OCI-LY3 (cell line): ENCODE data around the gene MSS51.

Experiments used
- H2AFZ ChIP-seq: fragments of 200-600, 300-600 bp; shearing (Covaris generic); 2 replicates; pipeline ENCODE4 v1.6.0; 2014; ENCODE audit warnings: antibody characterized with exemption, low read depth, low read length
- H3K27ac ChIP-seq: fragments of 200-600, 300-600 bp; sonication (generic); 2 replicates; pipeline ENCODE4 v1.5.1; 2014; ENCODE audit warnings: mild to moderate bottlenecking, low read length, moderate library complexity, mixed read lengths
- H3K27me3 ChIP-seq: fragments of 200-600, 300-600 bp; sonication (generic); 2 replicates; pipeline ENCODE4 v1.6.1; 2014; ENCODE audit warnings: low read depth, low read length, mixed read lengths
- H3K36me3 ChIP-seq: fragments of 200-600, 300-600 bp; sonication (generic); replicated peaks from 2 replicates; pipeline ENCODE3; 2014; ENCODE audit warnings: low read depth, low read length, mixed read lengths
- H3K4me1 ChIP-seq: fragments of 300-600, 200-600 bp; sonication (generic); 2 replicates; pipeline ENCODE4 v1.6.1; 2014; ENCODE audit warnings: low read length, mixed read lengths
- H3K4me2 ChIP-seq: fragments of 200-600, 300-600 bp; sonication (generic); 2 replicates; pipeline ENCODE4 v1.6.1; 2014; ENCODE audit warnings: low read length, mixed read lengths
- H3K4me3 ChIP-seq: fragments of 300-600, 200-600 bp; sonication (generic); 2 replicates; pipeline ENCODE4 v1.5.1; 2014; ENCODE audit warnings: antibody characterized with exemption, mild to moderate bottlenecking, low read length, moderate library complexity
- H3K79me2 ChIP-seq: fragments of 300-600, 200-600 bp; shearing (Covaris generic); 2 replicates; pipeline ENCODE4 v1.6.1; 2014; ENCODE audit warnings: mild to moderate bottlenecking, low read length, mixed read lengths
- H3K9ac ChIP-seq: fragments of 300-600, 200-600 bp; shearing (Covaris generic); 2 replicates; pipeline ENCODE4 v1.6.0; 2014; ENCODE audit warnings: mild to moderate bottlenecking, low read length, moderate library complexity
- H3K9me3 ChIP-seq: fragments of 200-600, 300-600 bp; shearing (Covaris generic); 2 replicates; pipeline ENCODE4 v1.6.1; 2014; ENCODE audit warnings: low read length, mixed read lengths; ENCODE audit not compliant: insufficient read depth
- H4K20me1 ChIP-seq: fragments of 200-600, 300-600 bp; sonication (generic); 2 replicates; pipeline ENCODE4 v1.6.1; 2016; ENCODE audit warnings: low read length, mixed read lengths; ENCODE audit not compliant: insufficient read depth
- EZH2phosphoT487 ChIP-seq: fragments of 200-600 bp; shearing (Covaris generic); IDR thresholded peaks from 2 replicates; pipeline ENCODE4 v1.6.1; 2018; ENCODE audit warnings: antibody characterized with exemption, mixed run types, low read depth
- TF ChIP-seq, protein P1 (sequence below): fragments of 200-600, 300-600 bp; sonication (generic); IDR thresholded peaks from 2 replicates; pipeline ENCODE4 v1.5.1; 2014; ENCODE audit warnings: antibody characterized with exemption, low read length, low read depth

MSS51 gene

DNA sequence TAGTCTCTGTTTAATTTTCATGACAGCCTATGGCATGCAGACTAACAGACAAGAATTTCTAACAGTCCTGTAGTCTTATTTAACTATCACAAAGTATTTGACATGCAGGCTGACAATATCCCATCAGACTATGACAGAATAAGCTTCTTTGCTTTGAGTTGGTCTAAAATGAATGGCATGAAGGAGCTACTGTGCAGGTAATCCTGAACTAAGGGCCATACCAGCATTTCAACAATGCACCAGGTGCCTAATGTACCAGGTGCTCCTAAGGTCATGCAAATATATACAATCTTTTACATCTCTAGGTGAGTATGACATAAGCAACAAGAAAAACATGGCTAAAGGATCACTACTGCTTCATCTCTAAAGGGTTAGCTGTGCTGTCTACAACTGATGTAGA, 13.6 kb upstream of the MSS51 start:
- Histone ChIP-seq H3K27me3 (no peaks in the 10 kb centered on the region), H3K4me1 (no peaks in the 10 kb centered on the region), H3K4me3 (no peak overlapping the region), H3K27ac (no peak overlapping the region), H2AFZ (no peak overlapping the region), H3K36me3 (no peaks in the 10 kb centered on the region), H3K9ac (no peak overlapping the region), H3K9me3 (no peaks in the 10 kb centered on the region), H4K20me1 (no peaks in the 10 kb centered on the region), H3K4me2 (no peak overlapping the region), H3K79me2 (no peaks in the 10 kb centered on the region)
- TF ChIP-seq EZH2phosphoT487, result no peak
- TF ChIP-seq, protein P1, sequence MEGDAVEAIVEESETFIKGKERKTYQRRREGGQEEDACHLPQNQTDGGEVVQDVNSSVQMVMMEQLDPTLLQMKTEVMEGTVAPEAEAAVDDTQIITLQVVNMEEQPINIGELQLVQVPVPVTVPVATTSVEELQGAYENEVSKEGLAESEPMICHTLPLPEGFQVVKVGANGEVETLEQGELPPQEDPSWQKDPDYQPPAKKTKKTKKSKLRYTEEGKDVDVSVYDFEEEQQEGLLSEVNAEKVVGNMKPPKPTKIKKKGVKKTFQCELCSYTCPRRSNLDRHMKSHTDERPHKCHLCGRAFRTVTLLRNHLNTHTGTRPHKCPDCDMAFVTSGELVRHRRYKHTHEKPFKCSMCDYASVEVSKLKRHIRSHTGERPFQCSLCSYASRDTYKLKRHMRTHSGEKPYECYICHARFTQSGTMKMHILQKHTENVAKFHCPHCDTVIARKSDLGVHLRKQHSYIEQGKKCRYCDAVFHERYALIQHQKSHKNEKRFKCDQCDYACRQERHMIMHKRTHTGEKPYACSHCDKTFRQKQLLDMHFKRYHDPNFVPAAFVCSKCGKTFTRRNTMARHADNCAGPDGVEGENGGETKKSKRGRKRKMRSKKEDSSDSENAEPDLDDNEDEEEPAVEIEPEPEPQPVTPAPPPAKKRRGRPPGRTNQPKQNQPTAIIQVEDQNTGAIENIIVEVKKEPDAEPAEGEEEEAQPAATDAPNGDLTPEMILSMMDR, result no peak

DNA sequence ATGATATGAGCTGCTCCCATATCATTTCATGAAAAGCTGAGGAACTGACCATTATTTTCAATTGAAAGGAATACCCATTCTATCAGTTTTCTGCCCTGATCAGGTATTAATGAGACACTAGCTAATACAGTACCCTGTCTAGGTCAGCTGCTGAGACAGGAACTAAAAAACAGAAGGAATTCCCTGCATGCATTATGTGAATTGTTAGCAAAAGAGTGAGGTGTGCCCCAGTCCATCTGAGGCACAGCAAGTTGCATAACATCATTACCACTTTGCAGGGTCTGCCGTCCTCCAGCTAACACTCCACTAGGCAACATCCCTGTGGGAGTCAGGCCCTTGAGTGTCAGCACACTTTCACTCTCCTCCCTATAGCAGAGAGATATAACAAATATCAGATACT, 11.1 kb upstream of the MSS51 start:
- H4K20me1 ChIP-seq, result no peaks in the 10 kb centered on the region
- H3K4me3 ChIP-seq, result no peak overlapping the region
- no peaks in the 10 kb centered on the region for H3K9me3 ChIP-seq
- no peaks in the 10 kb centered on the region for H3K4me1 ChIP-seq
- no peaks in the 10 kb centered on the region for H3K79me2 ChIP-seq
- no peaks in the 10 kb centered on the region for H3K36me3 ChIP-seq
- TF ChIP-seq, protein P1, result no peak
- TF ChIP-seq EZH2phosphoT487, result no peak
- no peaks in the 10 kb centered on the region for H3K27me3 ChIP-seq
- H3K9ac ChIP-seq, result no peak overlapping the region
- no peak overlapping the region for H2AFZ ChIP-seq
- no peak overlapping the region for H3K4me2 ChIP-seq
- H3K27ac ChIP-seq, result no peak overlapping the region

DNA sequence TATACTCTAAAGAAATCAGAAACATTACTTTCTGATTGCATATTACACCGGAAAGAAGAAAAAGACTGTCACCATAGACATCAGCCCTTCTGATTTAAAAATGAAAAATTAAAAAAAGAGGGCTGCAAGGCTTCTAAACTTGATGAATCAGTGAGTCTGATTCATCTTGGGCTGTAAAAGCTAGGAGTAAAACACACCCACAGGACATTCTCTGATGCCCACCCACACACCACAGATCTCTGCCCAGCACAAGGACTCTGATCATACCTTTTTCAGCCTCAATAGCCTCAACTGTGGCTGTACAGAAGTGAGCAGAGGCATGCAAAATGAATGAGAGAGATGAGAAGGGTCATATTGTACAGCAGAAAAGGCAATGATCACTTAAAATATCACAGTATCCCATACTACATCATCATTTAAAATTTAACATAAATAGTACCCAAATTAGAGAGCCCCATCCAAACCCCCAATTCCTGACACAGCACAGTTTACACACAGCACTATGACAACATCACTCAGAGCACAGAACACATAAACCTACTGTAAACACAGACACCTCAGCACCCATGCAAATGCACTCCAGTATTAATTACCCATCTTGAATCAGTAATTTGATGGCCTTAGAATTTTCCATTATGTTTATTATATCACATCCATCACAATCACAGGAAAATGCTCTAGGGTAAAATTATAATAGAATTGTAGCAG, 6.4 kb upstream of the MSS51 start:
- Histone ChIP-seq H3K4me1 (no peaks in the 10 kb centered on the region), H3K4me3 (no peak overlapping the region), H3K27me3 (no peaks in the 10 kb centered on the region), H3K9ac (no peak overlapping the region), H3K27ac (no peak overlapping the region), H2AFZ (no peak overlapping the region), H3K36me3 (peaks cover 4% of the 10 kb centered on the region), H3K79me2 (no peaks in the 10 kb centered on the region), H3K9me3 (no peaks in the 10 kb centered on the region), H3K4me2 (no peak overlapping the region), H4K20me1 (no peaks in the 10 kb centered on the region)
- TF ChIP-seq, protein P1, result no peak
- TF ChIP-seq EZH2phosphoT487, result no peak

DNA sequence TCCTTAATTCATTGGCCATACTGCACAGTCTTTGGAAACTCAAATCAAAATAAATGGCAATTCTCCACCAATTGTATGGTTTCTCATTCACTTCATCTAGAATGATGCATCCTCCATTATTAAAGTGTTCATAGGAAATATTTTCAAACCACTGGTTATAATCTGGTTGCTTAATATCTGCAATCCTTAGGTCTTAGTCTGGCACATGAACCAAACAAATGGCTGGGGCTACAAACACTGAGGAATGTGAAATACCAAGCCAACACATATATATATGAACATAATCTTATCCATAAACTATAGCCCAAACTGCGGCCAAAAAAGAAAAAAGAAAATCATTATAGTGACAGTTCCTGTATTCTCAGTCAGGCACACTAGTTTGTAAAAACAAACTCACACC, 5.7 kb upstream of the MSS51 start:
- TF ChIP-seq, protein P1, result no peak
- no peak for TF ChIP-seq EZH2phosphoT487

More for the DNA sequence above, 5.7 kb upstream of the MSS51 start:
- no peaks in the 10 kb centered on the region for H3K9me3 ChIP-seq
- H3K4me1 ChIP-seq, result no peaks in the 10 kb centered on the region
- peaks cover 4% of the 10 kb centered on the region for H3K36me3 ChIP-seq
- no peak overlapping the region for H3K9ac ChIP-seq
- no peak overlapping the region for H3K27ac ChIP-seq
- H2AFZ ChIP-seq, result no peak overlapping the region
- H3K4me2 ChIP-seq, result no peak overlapping the region
- no peaks in the 10 kb centered on the region for H3K79me2 ChIP-seq
- H3K4me3 ChIP-seq, result no peak overlapping the region
- H3K27me3 ChIP-seq, result no peaks in the 10 kb centered on the region
- no peaks in the 10 kb centered on the region for H4K20me1 ChIP-seq
